GM23248 (cell line): Measurements from ENCODE around the gene ARHGAP26.

Experiments used
- EZH2 ChIP-seq: fragments of 200-600 bp; sonication (generic); IDR thresholded peaks from 2 replicates; pipeline ENCODE4 v1.6.1; 2018; ENCODE audit warnings: antibody characterized with exemption, mild to moderate bottlenecking; ENCODE audit not compliant: insufficient read depth, poor library complexity, severe bottlenecking
- EZH2phosphoT487 ChIP-seq: fragments of 200-600 bp; sonication (generic); IDR thresholded peaks from 2 replicates; pipeline ENCODE4 v1.6.1; 2018; ENCODE audit warnings: antibody characterized with exemption, moderate library complexity, mild to moderate bottlenecking, low read depth; ENCODE audit not compliant: insufficient read depth

DNA sequence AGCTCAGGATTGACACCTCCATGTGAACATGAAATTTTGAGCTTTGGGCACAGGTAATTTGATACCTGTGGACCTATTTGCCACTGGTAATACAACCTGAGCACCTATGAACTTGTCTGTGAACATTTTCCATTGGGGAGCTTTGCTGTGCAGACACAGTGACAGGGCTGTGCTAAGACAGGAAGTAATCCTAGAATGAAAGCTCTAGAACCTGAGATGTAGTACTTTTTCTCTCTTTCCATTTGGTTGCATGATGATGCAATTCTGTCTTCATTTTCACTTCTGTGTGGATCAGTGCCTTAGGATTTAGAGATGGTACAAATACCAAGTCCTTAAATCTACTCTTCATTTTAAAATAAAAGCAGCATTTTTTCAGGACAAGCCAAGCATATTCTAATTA lies 416.4 kb downstream of the ARHGAP26 start:
- TF ChIP-seq EZH2 (no peak), EZH2phosphoT487 (no peak)
